ENCODE data around the gene PCDH15. TPM values are rescaled to one million over a fixed set of nuclear protein-coding genes. Genes with fewer than 3 reads are reported as not detected.

Gene PCDH15
- total and polyA plus RNA-seq, 9 of the 15 experiments (the other 6 are each of a cell fraction or from before 2014, with no cell fraction given): not detected

- FAIRE-seq: no peak
- H3K4me1 ChIP-seq (replicated peaks in 1 of 2; ENCODE audit: control insufficient read depth in 2 of 2, insufficient read depth in 2 of 2, low read length in 2 of 2): no peaks in the 10 kb centered on the region
- ATAC-seq: no peak
- no peaks in the 10 kb centered on the region for H3K79me2 ChIP-seq (ENCODE audit: control insufficient read depth, insufficient read depth, low read length)
- POLR2A ChIA-PET: no interaction called here
- H2AFZ ChIP-seq (ENCODE audit: low read depth, low read length): no peak overlapping the region
- no peaks in the 10 kb centered on the region for H4K20me1 ChIP-seq (replicated peaks; ENCODE audit: control insufficient read depth, insufficient read depth, low read length)
- no peaks in the 10 kb centered on the region for H3K36me3 ChIP-seq (ENCODE audit: control insufficient read depth, insufficient read depth, low read length)
- 1% methylated on average over 3 of the region's 3 CpGs for WGBS (ENCODE audit: insufficient coverage, low coverage, missing lambda C conversion rate)
- no TSS peak for BruUV-seq (replicated peaks)
- in situ Hi-C loops (cut with MboI) (no loop called here), intact Hi-C loops (cut with micrococcal nuclease) (no loop called here)
- peaks cover 3% of the 10 kb centered on the region for H3K9me3 ChIP-seq (replicated peaks; ENCODE audit: control insufficient read depth, insufficient read depth, low read depth, low read length)
- H3K9ac ChIP-seq (ENCODE audit: insufficient read depth in 1 of 2, low read depth in 2 of 2, low read length in 2 of 2): no peak overlapping the region
- TF ChIP-seq, protein P1, sequence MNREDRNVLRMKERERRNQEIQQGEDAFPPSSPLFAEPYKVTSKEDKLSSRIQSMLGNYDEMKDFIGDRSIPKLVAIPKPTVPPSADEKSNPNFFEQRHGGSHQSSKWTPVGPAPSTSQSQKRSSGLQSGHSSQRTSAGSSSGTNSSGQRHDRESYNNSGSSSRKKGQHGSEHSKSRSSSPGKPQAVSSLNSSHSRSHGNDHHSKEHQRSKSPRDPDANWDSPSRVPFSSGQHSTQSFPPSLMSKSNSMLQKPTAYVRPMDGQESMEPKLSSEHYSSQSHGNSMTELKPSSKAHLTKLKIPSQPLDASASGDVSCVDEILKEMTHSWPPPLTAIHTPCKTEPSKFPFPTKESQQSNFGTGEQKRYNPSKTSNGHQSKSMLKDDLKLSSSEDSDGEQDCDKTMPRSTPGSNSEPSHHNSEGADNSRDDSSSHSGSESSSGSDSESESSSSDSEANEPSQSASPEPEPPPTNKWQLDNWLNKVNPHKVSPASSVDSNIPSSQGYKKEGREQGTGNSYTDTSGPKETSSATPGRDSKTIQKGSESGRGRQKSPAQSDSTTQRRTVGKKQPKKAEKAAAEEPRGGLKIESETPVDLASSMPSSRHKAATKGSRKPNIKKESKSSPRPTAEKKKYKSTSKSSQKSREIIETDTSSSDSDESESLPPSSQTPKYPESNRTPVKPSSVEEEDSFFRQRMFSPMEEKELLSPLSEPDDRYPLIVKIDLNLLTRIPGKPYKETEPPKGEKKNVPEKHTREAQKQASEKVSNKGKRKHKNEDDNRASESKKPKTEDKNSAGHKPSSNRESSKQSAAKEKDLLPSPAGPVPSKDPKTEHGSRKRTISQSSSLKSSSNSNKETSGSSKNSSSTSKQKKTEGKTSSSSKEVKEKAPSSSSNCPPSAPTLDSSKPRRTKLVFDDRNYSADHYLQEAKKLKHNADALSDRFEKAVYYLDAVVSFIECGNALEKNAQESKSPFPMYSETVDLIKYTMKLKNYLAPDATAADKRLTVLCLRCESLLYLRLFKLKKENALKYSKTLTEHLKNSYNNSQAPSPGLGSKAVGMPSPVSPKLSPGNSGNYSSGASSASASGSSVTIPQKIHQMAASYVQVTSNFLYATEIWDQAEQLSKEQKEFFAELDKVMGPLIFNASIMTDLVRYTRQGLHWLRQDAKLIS (CRISPR knock-in tag; IDR thresholded peaks at IDR 0.05): no peak
- TF ChIP-seq ZNF740 (CRISPR knock-in tag; IDR thresholded peaks at IDR 0.05): no peak
- TF ChIP-seq ZNF740 (tag; IDR thresholded peaks at IDR 0.05): no peak
- TF ChIP-seq E2F3 (CRISPR knock-in tag; IDR thresholded peaks at IDR 0.05): no peak
- CTCF ChIA-PET (ENCODE audit: low intra/inter-chr PET ratio): no interaction called here
- H3K27ac ChIP-seq (ENCODE audit: extremely low read depth, low read depth, low read length): no peak overlapping the region
- no peak for DNase-seq (ENCODE audit: extremely low read depth in 1 of 4, low spot score in 3 of 4)
- H3K4me3 ChIP-seq: no peak overlapping the region
- no peak overlapping the region for H3K4me2 ChIP-seq (ENCODE audit: insufficient read depth, low read length)
- H3K27me3 ChIP-seq (ENCODE audit: control insufficient read depth in 2 of 2, insufficient read depth in 2 of 2, low read length in 2 of 2): no peaks in the 10 kb centered on the region
- H3K9me1 ChIP-seq (ENCODE audit: control insufficient read depth, insufficient read depth, low read length): no peaks in the 10 kb centered on the region
These were observed 4.2 kb downstream of the PCDH15 start for GRCh38 chr10:54796881-54797280.

Data from K562 (cell line).